ENCODE measurements around the gene PRICKLE3.
"Not testable (repeated sequence)": the region's sequence is repeated elsewhere in the genome, so short reads cannot be mapped to it uniquely, and the experiment has no call there.

The PRICKLE3 gene

GRCh38 chrX:49177338-49177833 lies 8.8 kb downstream of the PRICKLE3 start:
- Histone ChIP-seq H3K4me1 (ENCODE audit: low read length) (peaks cover 4% of the 10 kb centered on the region; the same call in 1 of the 2 replicates), H3K27me3 (ENCODE audit: low read depth, low read length) (no peaks in the 10 kb centered on the region), H3K36me3 (replicated peaks; ENCODE audit: low read depth, low read length) (peaks cover 9% of the 10 kb centered on the region), H3K79me2 (ENCODE audit: low read length) (peaks cover 8% of the 10 kb centered on the region; the same call in 1 of the 2 replicates), H4K20me1 (ENCODE audit: insufficient read depth, low read length) (0 out of 2 replicates have a peak, but pooled peaks cover 6% of the 10 kb centered on the region), H3K4me3 (ENCODE audit: low read length) (no peak overlapping the region), H2AFZ (ENCODE audit: low read depth, low read length) (no peak overlapping the region), H3K27ac (ENCODE audit: low read length) (no peak overlapping the region), H3K9ac (ENCODE audit: low read length) (no peak overlapping the region), H3K9me3 (ENCODE audit: insufficient read depth, low read length) (no peaks in the 10 kb centered on the region), H3K4me2 (ENCODE audit: low read length) (no peak overlapping the region)
- TF ChIP-seq EZH2phosphoT487 (IDR thresholded peaks at IDR 0.05; ENCODE audit: low read depth) (no peak), CTCF (IDR thresholded peaks at IDR 0.05; ENCODE audit: low read depth, low read length) (peak; percentile 19; the same call in 1 of the 2 replicates)

- Histone ChIP-seq H3K4me1 (ENCODE audit: low read length) (peaks cover 4% of the 10 kb centered on the region; the same call in 1 of the 2 replicates), H4K20me1 (ENCODE audit: insufficient read depth, low read length) (0 out of 2 replicates have a peak, but pooled peaks cover 6% of the 10 kb centered on the region), H2AFZ (ENCODE audit: low read depth, low read length) (no peak overlapping the region), H3K36me3 (replicated peaks; ENCODE audit: low read depth, low read length) (peaks cover 8% of the 10 kb centered on the region), H3K9me3 (ENCODE audit: insufficient read depth, low read length) (no peaks in the 10 kb centered on the region), H3K4me3 (ENCODE audit: low read length) (no peak overlapping the region), H3K79me2 (ENCODE audit: low read length) (peaks cover 8% of the 10 kb centered on the region; the same call in 1 of the 2 replicates), H3K9ac (ENCODE audit: low read length) (no peak overlapping the region), H3K27me3 (ENCODE audit: low read depth, low read length) (no peaks in the 10 kb centered on the region), H3K4me2 (ENCODE audit: low read length) (no peak overlapping the region), H3K27ac (ENCODE audit: low read length) (no peak overlapping the region)
- TF ChIP-seq EZH2phosphoT487 (IDR thresholded peaks at IDR 0.05; ENCODE audit: low read depth) (no peak), CTCF (IDR thresholded peaks at IDR 0.05; ENCODE audit: low read depth, low read length) (no peak)
These were observed 9.5 kb downstream of the PRICKLE3 start for GRCh38 chrX:49176421-49177326.

- Histone ChIP-seq H2AFZ (ENCODE audit: low read depth, low read length) (no peak overlapping the region), H3K27ac (ENCODE audit: low read length) (no peak overlapping the region), H3K4me1 (ENCODE audit: low read length) (peaks cover 4% of the 10 kb centered on the region; the same call in 1 of the 2 replicates), H3K79me2 (ENCODE audit: low read length) (peaks cover 8% of the 10 kb centered on the region; the same call in 1 of the 2 replicates), H3K27me3 (ENCODE audit: low read depth, low read length) (no peaks in the 10 kb centered on the region), H3K36me3 (replicated peaks; ENCODE audit: low read depth, low read length) (peaks cover 8% of the 10 kb centered on the region), H3K9me3 (ENCODE audit: insufficient read depth, low read length) (no peaks in the 10 kb centered on the region), H4K20me1 (ENCODE audit: insufficient read depth, low read length) (0 out of 2 replicates have a peak, but pooled peaks cover 6% of the 10 kb centered on the region), H3K9ac (ENCODE audit: low read length) (no peak overlapping the region), H3K4me3 (ENCODE audit: low read length) (no peak overlapping the region), H3K4me2 (ENCODE audit: low read length) (no peak overlapping the region)
- TF ChIP-seq EZH2phosphoT487 (IDR thresholded peaks at IDR 0.05; ENCODE audit: low read depth) = no peak
These were observed 10.5 kb downstream of the PRICKLE3 start for GRCh38 chrX:49175435-49176274.

- H3K79me2 ChIP-seq (ENCODE audit: low read length) = peaks cover 8% of the 10 kb centered on the region; the same call in 1 of the 2 replicates
- no peak for TF ChIP-seq CTCF (IDR thresholded peaks at IDR 0.05; ENCODE audit: low read depth, low read length)
- no peak for TF ChIP-seq EZH2phosphoT487 (IDR thresholded peaks at IDR 0.05; ENCODE audit: low read depth)
- H3K9ac ChIP-seq (ENCODE audit: low read length) = no peak overlapping the region
- H3K4me2 ChIP-seq (ENCODE audit: low read length) = no peak overlapping the region
- H3K27me3 ChIP-seq (ENCODE audit: low read depth, low read length) = no peaks in the 10 kb centered on the region
- 0 out of 2 replicates have a peak, but pooled peaks cover 6% of the 10 kb centered on the region for H4K20me1 ChIP-seq (ENCODE audit: insufficient read depth, low read length)
- H3K4me3 ChIP-seq (ENCODE audit: low read length) = no peak overlapping the region
- H2AFZ ChIP-seq (ENCODE audit: low read depth, low read length) = no peak overlapping the region
- peaks cover 4% of the 10 kb centered on the region; the same call in 1 of the 2 replicates for H3K4me1 ChIP-seq (ENCODE audit: low read length)
- no peak overlapping the region for H3K27ac ChIP-seq (ENCODE audit: low read length)
- no peaks in the 10 kb centered on the region for H3K9me3 ChIP-seq (ENCODE audit: insufficient read depth, low read length)
- peaks cover 8% of the 10 kb centered on the region for H3K36me3 ChIP-seq (replicated peaks; ENCODE audit: low read depth, low read length)
These were observed 11.4 kb downstream of the PRICKLE3 start for GRCh38 chrX:49174723-49175122.

- not testable (repeated sequence) for H3K27ac ChIP-seq (ENCODE audit: low read length); H3K36me3 ChIP-seq (replicated peaks; ENCODE audit: low read depth, low read length); H3K27me3 ChIP-seq (ENCODE audit: low read depth, low read length); H2AFZ ChIP-seq (ENCODE audit: low read depth, low read length); H3K4me3 ChIP-seq (ENCODE audit: low read length); H3K9ac ChIP-seq (ENCODE audit: low read length); H3K79me2 ChIP-seq (ENCODE audit: low read length); H3K4me1 ChIP-seq (ENCODE audit: low read length); H3K4me2 ChIP-seq (ENCODE audit: low read length); H3K9me3 ChIP-seq (ENCODE audit: insufficient read depth, low read length); H4K20me1 ChIP-seq (ENCODE audit: insufficient read depth, low read length)
These were observed 12.6 kb downstream of the PRICKLE3 start for GRCh38 chrX:49173544-49173943.

Measured in OCI-LY3 (cell line).